Measurements from ENCODE around the gene PHF20.

PHF20 gene

DNA sequence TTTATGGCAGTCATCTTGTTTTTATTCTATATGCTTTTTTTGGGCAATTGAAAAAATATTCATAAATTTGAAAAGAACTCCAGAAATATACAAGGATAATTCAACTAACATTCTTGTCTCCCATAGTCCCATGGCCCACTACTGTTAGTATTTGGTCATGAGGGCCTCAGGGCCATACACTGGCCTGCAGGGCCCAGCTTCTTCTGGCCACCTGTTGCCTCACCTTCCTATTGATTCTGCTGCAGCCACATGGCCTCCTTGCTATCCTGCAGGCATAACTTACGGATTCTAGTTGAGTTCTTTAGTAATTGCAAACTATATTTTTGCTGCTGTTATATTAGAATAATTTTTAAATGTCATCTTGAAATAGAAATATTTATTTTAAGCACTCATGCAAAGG, 109.9 kb downstream of the PHF20 start:
- TF ChIP-seq, protein P1, sequence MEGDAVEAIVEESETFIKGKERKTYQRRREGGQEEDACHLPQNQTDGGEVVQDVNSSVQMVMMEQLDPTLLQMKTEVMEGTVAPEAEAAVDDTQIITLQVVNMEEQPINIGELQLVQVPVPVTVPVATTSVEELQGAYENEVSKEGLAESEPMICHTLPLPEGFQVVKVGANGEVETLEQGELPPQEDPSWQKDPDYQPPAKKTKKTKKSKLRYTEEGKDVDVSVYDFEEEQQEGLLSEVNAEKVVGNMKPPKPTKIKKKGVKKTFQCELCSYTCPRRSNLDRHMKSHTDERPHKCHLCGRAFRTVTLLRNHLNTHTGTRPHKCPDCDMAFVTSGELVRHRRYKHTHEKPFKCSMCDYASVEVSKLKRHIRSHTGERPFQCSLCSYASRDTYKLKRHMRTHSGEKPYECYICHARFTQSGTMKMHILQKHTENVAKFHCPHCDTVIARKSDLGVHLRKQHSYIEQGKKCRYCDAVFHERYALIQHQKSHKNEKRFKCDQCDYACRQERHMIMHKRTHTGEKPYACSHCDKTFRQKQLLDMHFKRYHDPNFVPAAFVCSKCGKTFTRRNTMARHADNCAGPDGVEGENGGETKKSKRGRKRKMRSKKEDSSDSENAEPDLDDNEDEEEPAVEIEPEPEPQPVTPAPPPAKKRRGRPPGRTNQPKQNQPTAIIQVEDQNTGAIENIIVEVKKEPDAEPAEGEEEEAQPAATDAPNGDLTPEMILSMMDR (conservative IDR thresholded peaks at IDR 0.05): no peak
- no peak overlapping the region for H3K27ac ChIP-seq

GRCh38 chr20:35882427-35883161, 110.8 kb downstream of the PHF20 start:
- H3K27ac ChIP-seq: peak overlapping the region; percentile 34; the same call in 1 of the 2 replicates

GRCh38 chr20:35883336-35883777, 111.5 kb downstream of the PHF20 start:
- H3K27ac ChIP-seq: peak overlapping the region; percentile 34
- TF ChIP-seq, protein P1 (conservative IDR thresholded peaks at IDR 0.05): no peak

GRCh38 chr20:35883778-35884540, 112.1 kb downstream of the PHF20 start:
- TF ChIP-seq, protein P1 (conservative IDR thresholded peaks at IDR 0.05): peak; percentile 91
- H3K27ac ChIP-seq: peak overlapping the region; percentile 34

- TF ChIP-seq, protein P1 (conservative IDR thresholded peaks at IDR 0.05): no peak; the same call in none of the 2 replicates
- peak overlapping the region; percentile 41; the same call in 1 of the 2 replicates for H3K27ac ChIP-seq
These were observed 112.7 kb downstream of the PHF20 start for GRCh38 chr20:35884541-35884865.

DNA sequence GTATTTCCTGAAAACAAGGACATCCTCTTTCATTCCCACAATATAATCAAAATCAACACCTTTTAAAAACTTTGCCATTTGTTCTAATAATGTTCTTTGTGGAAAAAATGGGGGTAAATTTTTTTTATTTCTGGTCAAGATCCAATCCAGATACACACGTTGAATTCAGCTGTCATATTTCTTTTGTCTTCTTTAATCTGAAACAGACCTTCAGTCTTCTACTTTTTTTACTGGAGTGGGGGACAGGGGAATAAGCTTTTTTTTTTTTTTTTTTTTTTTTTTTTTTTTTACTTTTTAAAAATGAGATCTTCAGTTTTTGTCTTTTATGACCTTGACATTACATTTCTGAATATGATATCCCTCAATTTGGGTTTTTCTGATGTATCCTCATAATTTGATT, 113.4 kb downstream of the PHF20 start:
- TF ChIP-seq, protein P1 (conservative IDR thresholded peaks at IDR 0.05): no peak
- peak overlapping the region; percentile 41 for H3K27ac ChIP-seq

- TF ChIP-seq, protein P1 (conservative IDR thresholded peaks at IDR 0.05): no peak
- peak overlapping the region; percentile 41 for H3K27ac ChIP-seq
These were observed 114.7 kb downstream of the PHF20 start for GRCh38 chr20:35886537-35886936.
